ENCODE data around the gene ERP29. TPM values are rescaled to one million over a fixed set of nuclear protein-coding genes. Genes with fewer than 3 reads are reported as not detected.
"Not testable (repeated sequence)": the region's sequence is repeated elsewhere in the genome, so short reads cannot be mapped to it uniquely, and the experiment has no call there.

ERP29 gene
- total RNA-seq, 1 donor from 2014 or later, result 41.8 TPM

- DNase-seq (ENCODE audit: low spot score), result no peak
Observed at GRCh38 chr12:112032292-112032691, 19.1 kb downstream of the ERP29 start.

GRCh38 chr12:112035219-112035785 is 22.1 kb downstream of the ERP29 start:
- DNase-seq (ENCODE audit: low spot score), result no peak

GRCh38 chr12:112036614-112037013 is 23.4 kb downstream of the ERP29 start:
- not testable (repeated sequence) for DNase-seq (ENCODE audit: low spot score)

GRCh38 chr12:112046003-112046402 is 32.8 kb downstream of the ERP29 start:
- no peak for DNase-seq (ENCODE audit: low spot score)

GRCh38 chr12:112049351-112049750 is 36.1 kb downstream of the ERP29 start:
- DNase-seq (ENCODE audit: low spot score), result no peak

- DNase-seq (ENCODE audit: low spot score), result no peak
Observed at GRCh38 chr12:112061137-112061536, 47.9 kb downstream of the ERP29 start.

- no peak for DNase-seq (ENCODE audit: low spot score)
Observed at GRCh38 chr12:112063273-112063672, 50.0 kb downstream of the ERP29 start.

- no peak for DNase-seq (ENCODE audit: low spot score)
Observed at GRCh38 chr12:112066566-112066965, 53.3 kb downstream of the ERP29 start.

Small RNA genes within 50 kb of the gene (microRNA-seq; reads per million reads assigned to microRNA genes)
- gene MIR3657 (ENCODE audit: borderline number of aligned reads), result not detected

Other genes with a start within 250 kb of the ERP29 start
- 436 TPM for gene ALDH2, start 246.5 kb upstream of the ERP29 start, total RNA-seq
- gene MAPKAPK5, start 171.2 kb upstream of the ERP29 start, total RNA-seq, result 43.5 TPM
- gene TMEM116, start 261 bp upstream of the ERP29 start, total RNA-seq, result 6.0 TPM
- 31.6 TPM for gene NAA25, start 95.4 kb downstream of the ERP29 start, total RNA-seq
- 17.4 TPM for gene TRAFD1, start 112.1 kb downstream of the ERP29 start, total RNA-seq